IMR-90 (cell line): ENCODE measurements around the gene ANKIB1. TPM values are rescaled to one million over a fixed set of nuclear protein-coding genes. Genes with fewer than 3 reads are reported as not detected.

Source experiments
- ATAC-seq: fragments of 200-7000 bp; cut with Tn5 transposase; 2 replicates; pipeline ENCODE4 v1.9.1; 2020; ENCODE audit warnings: low read depth, mild to moderate bottlenecking, moderate library complexity
- BruUV-seq: library from RNA; stranded (reverse); fragments of 400-500 nt; replicated peaks from 2 replicates; lab custom pipeline; 2021; lab: Mats Ljungman, UMichigan
- CTCF ChIA-PET: fragments of 300-600 bp; formaldehyde crosslinking; extraction: SDS; loops from one replicate; lab custom pipeline; 2021; ENCODE audit warnings: antibody characterized with exemption; lab: Yijun Ruan, JAX
- POLR2A ChIA-PET: fragments of 300-600 bp; sonication (Branson Sonifier 250); formaldehyde crosslinking; loops from one replicate; lab custom pipeline; 2022; ENCODE audit warnings: antibody characterized with exemption; ENCODE audit not compliant: unreplicated experiment; lab: Charles Lee
- DNase-seq: peaks from one replicate; pipeline ENCODE4 v3.0.0; 2013
- H2AFZ ChIP-seq: replicated peaks from 2 replicates; pipeline ENCODE3; 2013; ENCODE audit warnings: low read length, mild to moderate bottlenecking; ENCODE audit not compliant: poor library complexity
- H2AK5ac ChIP-seq: 2 replicates; pipeline ENCODE4 v1.6.1; 2013; ENCODE audit warnings: low read depth, low read length, inconsistent platforms
- H2AK9ac ChIP-seq: replicated peaks from 2 replicates; pipeline ENCODE3; 2013; ENCODE audit warnings: mild to moderate bottlenecking, low read depth, low read length, moderate library complexity; ENCODE audit not compliant: poor library complexity
- H2BK120ac ChIP-seq: 2 replicates; pipeline ENCODE4 v1.6.1; 2013; ENCODE audit warnings: low read depth, low read length, inconsistent platforms
- H2BK15ac ChIP-seq: 3 replicates; pipeline ENCODE4 v1.6.1; 2013; ENCODE audit warnings: low read depth, low read length, inconsistent platforms
- H2BK20ac ChIP-seq: 2 replicates; pipeline ENCODE4 v1.6.1; 2013; ENCODE audit warnings: low read depth, mild to moderate bottlenecking, inconsistent platforms, low read length, moderate library complexity
- H2BK5ac ChIP-seq: 2 replicates; pipeline ENCODE4 v1.6.1; 2013; ENCODE audit warnings: mild to moderate bottlenecking, low read depth, low read length, inconsistent platforms; ENCODE audit not compliant: poor library complexity, severe bottlenecking
- H3K14ac ChIP-seq: replicated peaks from 2 replicates; pipeline ENCODE4 v1.6.1; 2013; ENCODE audit warnings: low read depth, low read length, inconsistent platforms
- H3K18ac ChIP-seq: 2 replicates; pipeline ENCODE4 v1.6.1; 2013; ENCODE audit warnings: low read depth, low read length, control low read depth
- H3K23ac ChIP-seq: 2 replicates; pipeline ENCODE4 v1.6.1; 2013; ENCODE audit warnings: low read depth, low read length, inconsistent platforms
- H3K27ac ChIP-seq: 2 replicates; pipeline ENCODE4 v1.5.1; 2013; ENCODE audit warnings: mild to moderate bottlenecking, control low read depth, low read length; ENCODE audit not compliant: insufficient read depth
- H3K27me3 ChIP-seq: 2 replicates; pipeline ENCODE4 v1.6.1; 2013; ENCODE audit warnings: low read length; ENCODE audit not compliant: control insufficient read depth, insufficient read depth
- H3K36me3 ChIP-seq: 2 replicates; pipeline ENCODE4 v1.6.1; 2013; ENCODE audit warnings: low read length, mixed read lengths; ENCODE audit not compliant: control insufficient read depth, insufficient read depth
- H3K4ac ChIP-seq: 2 replicates; pipeline ENCODE4 v1.6.1; 2013; ENCODE audit warnings: low read depth, low read length, inconsistent platforms
- H3K4me1 ChIP-seq: 2 replicates; pipeline ENCODE4 v1.6.1; 2013; ENCODE audit warnings: low read length, mixed read lengths; ENCODE audit not compliant: control insufficient read depth, insufficient read depth
- H3K4me2 ChIP-seq: 2 replicates; pipeline ENCODE4 v1.6.1; 2013; ENCODE audit warnings: low read depth, mild to moderate bottlenecking, control low read depth, low read length, moderate library complexity
- H3K4me3 ChIP-seq: 2 replicates; pipeline ENCODE4 v1.5.1; 2013; ENCODE audit warnings: low read depth, mild to moderate bottlenecking, control low read depth, low read length, moderate library complexity; ENCODE audit not compliant: insufficient read depth
- H3K56ac ChIP-seq: 2 replicates; pipeline ENCODE4 v1.6.1; 2013; ENCODE audit warnings: low read length, inconsistent platforms; ENCODE audit not compliant: insufficient read depth; ENCODE audit errors: extremely low read depth
- H3K79me1 ChIP-seq, 2 experiments: 2 replicates each; pipeline ENCODE4 v1.6.1; 2013; ENCODE audit warnings: low read length in 2 of 2, inconsistent platforms in 1 of 2, low read depth in 1 of 2
- H3K9ac ChIP-seq: 2 replicates; pipeline ENCODE4 v1.6.1; 2013; ENCODE audit warnings: low read depth, low read length, control low read depth
- H3K9me1 ChIP-seq: 2 replicates; pipeline ENCODE4 v1.6.1; 2013; ENCODE audit warnings: low read length, inconsistent platforms; ENCODE audit not compliant: insufficient read depth
- H3K9me3 ChIP-seq: 2 replicates; pipeline ENCODE4 v1.6.1; 2013; ENCODE audit warnings: low read length; ENCODE audit not compliant: control insufficient read depth, insufficient read depth
- H4K20me1 ChIP-seq: 2 replicates; pipeline ENCODE4 v1.6.1; 2013; ENCODE audit warnings: low read length, inconsistent platforms; ENCODE audit not compliant: insufficient read depth
- H4K5ac ChIP-seq: 2 replicates; pipeline ENCODE4 v1.6.1; 2013; ENCODE audit warnings: mild to moderate bottlenecking, low read depth, low read length, control low read depth
- H4K8ac ChIP-seq, 2 experiments: 2 replicates each; pipeline ENCODE4 v1.6.1; 2013; ENCODE audit warnings: low read depth in 2 of 2, low read length in 2 of 2, control low read depth in 1 of 2, inconsistent platforms in 1 of 2
- H4K91ac ChIP-seq: 2 replicates; pipeline ENCODE4 v1.6.1; 2013; ENCODE audit warnings: low read depth, low read length, inconsistent platforms; ENCODE audit not compliant: insufficient read depth
- BHLHE40 ChIP-seq: fragments of 150-350 bp; IDR thresholded peaks from 2 replicates; pipeline ENCODE4 v1.6.1; 2016; ENCODE audit warnings: mild to moderate bottlenecking, low read depth, low read length
- CEBPB ChIP-seq: IDR thresholded peaks from 2 replicates; pipeline ENCODE4 v1.6.1; 2012; ENCODE audit warnings: low read depth, low read length, improper control_type of control experiment
- CHD1 ChIP-seq: IDR thresholded peaks from 2 replicates; pipeline ENCODE4 v1.6.1; 2012; ENCODE audit warnings: low read depth, low read length, improper control_type of control experiment
- FOS ChIP-seq: fragments of 150-350 bp; IDR thresholded peaks from 2 replicates; pipeline ENCODE4 v1.6.1; 2016; ENCODE audit warnings: low read depth, low read length
- MAFK ChIP-seq: IDR thresholded peaks from 2 replicates; pipeline ENCODE4 v1.6.1; 2012; ENCODE audit warnings: low read depth, low read length, improper control_type of control experiment
- MAZ ChIP-seq: IDR thresholded peaks from 2 replicates; pipeline ENCODE4 v1.6.1; 2012; ENCODE audit warnings: low read depth, mild to moderate bottlenecking, low read length, improper control_type of control experiment, moderate library complexity, borderline replicate concordance
- MXI1 ChIP-seq: IDR thresholded peaks from 2 replicates; pipeline ENCODE4 v1.6.1; 2012; ENCODE audit warnings: low read depth, mild to moderate bottlenecking, low read length, moderate library complexity, borderline replicate concordance
- NFE2L2 ChIP-seq: fragments of 150-350 bp; IDR thresholded peaks from 2 replicates; pipeline ENCODE4 v1.6.1; 2016; ENCODE audit warnings: low read depth, mild to moderate bottlenecking, low read length
- POLR2A ChIP-seq: IDR thresholded peaks from 2 replicates; pipeline ENCODE4 v1.6.1; 2012; ENCODE audit warnings: mild to moderate bottlenecking, low read depth, low read length
- RAD21 ChIP-seq: IDR thresholded peaks from 2 replicates; pipeline ENCODE4 v1.6.1; 2012; ENCODE audit warnings: low read length, improper control_type of control experiment
- RCOR1 ChIP-seq: IDR thresholded peaks from 2 replicates; pipeline ENCODE4 v1.6.1; 2012; ENCODE audit warnings: mild to moderate bottlenecking, low read length, improper control_type of control experiment; ENCODE audit not compliant: insufficient replicate concordance
- RFX5 ChIP-seq: IDR thresholded peaks from 2 replicates; pipeline ENCODE4 v1.8.0; 2012; ENCODE audit warnings: low read depth, mild to moderate bottlenecking, low read length, moderate library complexity
- SMC3 ChIP-seq: fragments of 150-350 bp; IDR thresholded peaks from 2 replicates; pipeline ENCODE4 v1.6.1; 2016; ENCODE audit warnings: low read depth, mild to moderate bottlenecking, antibody characterized with exemption, low read length, moderate library complexity
- WGBS, 2 experiments: methylation state at CpG; one replicate each; pipeline versions ENCODE4 v1.1.5 to v1.1.7; 2013; ENCODE audit warnings: missing lambda C conversion rate in 2 of 2; ENCODE audit not compliant: insufficient read length in 1 of 2; ENCODE audit errors: extremely low coverage in 2 of 2; 5-methylcytosine and 5-hydroxymethylcytosine counted together
- dilution Hi-C: fragments of 300-500 bp; cut with HindIII; formaldehyde crosslinking; loops from one replicate; pipeline ENCODE4 v1.14.3; 2018; ENCODE audit warnings: low sequenced_read_pairs; ENCODE audit not compliant: unreplicated experiment
- in situ Hi-C: fragments of 300-500 bp; cut with MboI; formaldehyde crosslinking; loops from 3 replicates; pipeline ENCODE4 v1.14.3; 2019; ENCODE audit warnings: low sequenced_read_pairs, inconsistent platforms, mixed read lengths
- intact Hi-C: fragments of 100-400 bp; cut with micrococcal nuclease; formaldehyde crosslinking; loops from 2 replicates; pipeline ENCODE4 v1.10.0; 2022
- polyA plus RNA-seq, 3 experiments: library from polyadenylated mRNA; depleted of rRNA; stranded (reverse); fragments of >200 nt; gene quantifications; 2 replicates each; pipeline ENCODE4 v1.2.3, GENCODE V29; 2012; ENCODE audit warnings: low replicate concordance in 1 of 3
- total RNA-seq: library from RNA; depleted of rRNA; stranded (reverse); fragments of >200 nt; gene quantifications from 2 replicates; pipeline ENCODE4 v1.2.3, GENCODE V29; 2012
- TF ChIP-seq, protein P1 (sequence below): fragments of 150-350 bp; IDR thresholded peaks from 2 replicates; pipeline ENCODE4 v1.6.1; 2017; ENCODE audit warnings: mild to moderate bottlenecking, antibody characterized with exemption, low read length, low read depth
- TF ChIP-seq, protein P2 (sequence below): conservative IDR thresholded peaks from 2 replicates; pipeline ENCODE4 v1.5.1; 2012; ENCODE audit warnings: mild to moderate bottlenecking, low read depth, low read length, improper control_type of control experiment
- TF ChIP-seq, protein P3 (sequence below): fragments of 150-350 bp; IDR thresholded peaks from 2 replicates; pipeline ENCODE4 v1.6.1; 2016; ENCODE audit warnings: low read depth, mild to moderate bottlenecking, low read length, moderate library complexity, borderline replicate concordance

The ANKIB1 gene
- total and polyA plus RNA-seq, 2 of the 4 experiments (the other 2 are of a cell fraction): 18.7 to 33.9 TPM

DNA sequence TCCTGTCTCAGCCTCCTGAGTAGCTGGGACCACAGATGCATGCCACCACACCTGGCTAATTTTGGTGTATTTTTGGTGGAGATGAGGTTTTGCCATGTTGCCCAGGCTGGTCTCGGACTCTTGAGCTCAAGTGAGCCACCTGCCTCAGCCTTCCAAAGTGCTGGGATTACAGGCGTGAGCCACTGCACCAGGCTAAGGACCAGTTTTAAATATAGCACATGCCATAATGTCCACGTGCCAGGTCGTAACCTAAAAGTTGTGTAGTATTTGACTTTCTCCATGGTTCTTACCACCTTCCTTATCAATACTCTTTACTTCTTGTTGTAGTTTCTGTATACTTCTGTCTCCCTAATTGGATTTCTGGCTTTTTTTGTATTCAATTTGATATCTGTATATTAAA, 13.3 kb downstream of the ANKIB1 start:
- H3K4ac ChIP-seq: no peak overlapping the region
- H3K14ac ChIP-seq: no peak overlapping the region
- no peaks in the 10 kb centered on the region; the same call in 1 of the 2 replicates for H3K9me3 ChIP-seq
- peaks cover 42% of the 10 kb centered on the region for H4K20me1 ChIP-seq
- H4K91ac ChIP-seq: no peak overlapping the region
- no peak overlapping the region for H2AK9ac ChIP-seq
- DNase-seq (no peak), ATAC-seq (no peak)
- no peak overlapping the region for H2BK15ac ChIP-seq
- H3K4me1 ChIP-seq: no peaks in the 10 kb centered on the region; the same call in 1 of the 2 replicates
- no peaks in the 10 kb centered on the region for H3K27me3 ChIP-seq
- TF ChIP-seq RFX5 (no peak), CHD1 (no peak), FOS (no peak), RCOR1 (no peak), BHLHE40 (no peak), SMC3 (no peak), MAFK (no peak), RAD21 (no peak), POLR2A (no peak), MAZ (no peak), CEBPB (no peak), NFE2L2 (no peak), MXI1 (no peak)
- TF ChIP-seq, protein P1, sequence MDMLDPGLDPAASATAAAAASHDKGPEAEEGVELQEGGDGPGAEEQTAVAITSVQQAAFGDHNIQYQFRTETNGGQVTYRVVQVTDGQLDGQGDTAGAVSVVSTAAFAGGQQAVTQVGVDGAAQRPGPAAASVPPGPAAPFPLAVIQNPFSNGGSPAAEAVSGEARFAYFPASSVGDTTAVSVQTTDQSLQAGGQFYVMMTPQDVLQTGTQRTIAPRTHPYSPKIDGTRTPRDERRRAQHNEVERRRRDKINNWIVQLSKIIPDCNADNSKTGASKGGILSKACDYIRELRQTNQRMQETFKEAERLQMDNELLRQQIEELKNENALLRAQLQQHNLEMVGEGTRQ: no peak
- TF ChIP-seq, protein P2, sequence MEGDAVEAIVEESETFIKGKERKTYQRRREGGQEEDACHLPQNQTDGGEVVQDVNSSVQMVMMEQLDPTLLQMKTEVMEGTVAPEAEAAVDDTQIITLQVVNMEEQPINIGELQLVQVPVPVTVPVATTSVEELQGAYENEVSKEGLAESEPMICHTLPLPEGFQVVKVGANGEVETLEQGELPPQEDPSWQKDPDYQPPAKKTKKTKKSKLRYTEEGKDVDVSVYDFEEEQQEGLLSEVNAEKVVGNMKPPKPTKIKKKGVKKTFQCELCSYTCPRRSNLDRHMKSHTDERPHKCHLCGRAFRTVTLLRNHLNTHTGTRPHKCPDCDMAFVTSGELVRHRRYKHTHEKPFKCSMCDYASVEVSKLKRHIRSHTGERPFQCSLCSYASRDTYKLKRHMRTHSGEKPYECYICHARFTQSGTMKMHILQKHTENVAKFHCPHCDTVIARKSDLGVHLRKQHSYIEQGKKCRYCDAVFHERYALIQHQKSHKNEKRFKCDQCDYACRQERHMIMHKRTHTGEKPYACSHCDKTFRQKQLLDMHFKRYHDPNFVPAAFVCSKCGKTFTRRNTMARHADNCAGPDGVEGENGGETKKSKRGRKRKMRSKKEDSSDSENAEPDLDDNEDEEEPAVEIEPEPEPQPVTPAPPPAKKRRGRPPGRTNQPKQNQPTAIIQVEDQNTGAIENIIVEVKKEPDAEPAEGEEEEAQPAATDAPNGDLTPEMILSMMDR: no peak
- TF ChIP-seq, protein P3, sequence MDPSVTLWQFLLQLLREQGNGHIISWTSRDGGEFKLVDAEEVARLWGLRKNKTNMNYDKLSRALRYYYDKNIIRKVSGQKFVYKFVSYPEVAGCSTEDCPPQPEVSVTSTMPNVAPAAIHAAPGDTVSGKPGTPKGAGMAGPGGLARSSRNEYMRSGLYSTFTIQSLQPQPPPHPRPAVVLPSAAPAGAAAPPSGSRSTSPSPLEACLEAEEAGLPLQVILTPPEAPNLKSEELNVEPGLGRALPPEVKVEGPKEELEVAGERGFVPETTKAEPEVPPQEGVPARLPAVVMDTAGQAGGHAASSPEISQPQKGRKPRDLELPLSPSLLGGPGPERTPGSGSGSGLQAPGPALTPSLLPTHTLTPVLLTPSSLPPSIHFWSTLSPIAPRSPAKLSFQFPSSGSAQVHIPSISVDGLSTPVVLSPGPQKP: no peak
- H3K9me1 ChIP-seq: no peaks in the 10 kb centered on the region; the same call in 1 of the 2 replicates
- in situ Hi-C loops (no loop called here), intact Hi-C loops (no loop called here), dilution Hi-C loops (no loop called here)
- POLR2A ChIA-PET: no interaction called here
- no peak overlapping the region for H2BK20ac ChIP-seq
- no peak overlapping the region for H4K5ac ChIP-seq
- H2BK120ac ChIP-seq: no peak overlapping the region
- H3K36me3 ChIP-seq: no peaks in the 10 kb centered on the region
- no peak overlapping the region for H3K4me3 ChIP-seq
- H2AK5ac ChIP-seq: no peak overlapping the region
- no peak overlapping the region for H3K9ac ChIP-seq
- no peak overlapping the region for H3K56ac ChIP-seq
- H3K79me1 ChIP-seq: peaks cover 22 to 42% of the 10 kb centered on the region in 2 experiments
- no peak overlapping the region for H3K4me2 ChIP-seq
- no peak overlapping the region for H4K8ac ChIP-seq
- H3K27ac ChIP-seq: no peak overlapping the region
- no peak overlapping the region for H2BK5ac ChIP-seq
- no CpG with 5 or more reads among the region's 4 CpGs for WGBS, 2 experiments
- no peak overlapping the region for H3K23ac ChIP-seq
- BruUV-seq: no TSS peak
- H2AFZ ChIP-seq: no peak overlapping the region
- no peak overlapping the region for H3K18ac ChIP-seq
- CTCF ChIA-PET: interaction anchor here (1.0 kb wide), 1 partner anchor 11 kb away, joined by 3 read pairs; no protein-coding TSS in a partner anchor
